IMR-90 (cell line): ENCODE results near the gene SLC9A3.

Source experiments
- CEBPB ChIP-seq: IDR thresholded peaks from 2 replicates; pipeline ENCODE4 v1.6.1; 2012; ENCODE audit warnings: low read depth, low read length, improper control_type of control experiment
- CTCF ChIP-seq: conservative IDR thresholded peaks from 2 replicates; pipeline ENCODE4 v1.5.1; 2012; ENCODE audit warnings: mild to moderate bottlenecking, low read depth, low read length, improper control_type of control experiment
- MXI1 ChIP-seq: IDR thresholded peaks from 2 replicates; pipeline ENCODE4 v1.6.1; 2012; ENCODE audit warnings: low read depth, mild to moderate bottlenecking, low read length, moderate library complexity, borderline replicate concordance
- POLR2A ChIP-seq: IDR thresholded peaks from 2 replicates; pipeline ENCODE4 v1.6.1; 2012; ENCODE audit warnings: mild to moderate bottlenecking, low read depth, low read length
- RAD21 ChIP-seq: IDR thresholded peaks from 2 replicates; pipeline ENCODE4 v1.6.1; 2012; ENCODE audit warnings: low read length, improper control_type of control experiment
- RCOR1 ChIP-seq: IDR thresholded peaks from 2 replicates; pipeline ENCODE4 v1.6.1; 2012; ENCODE audit warnings: mild to moderate bottlenecking, low read length, improper control_type of control experiment; ENCODE audit not compliant: insufficient replicate concordance

GRCh38 chr5:432928-433791 lies 91.1 kb downstream of the SLC9A3 start:
- TF ChIP-seq POLR2A, result no peak
- TF ChIP-seq CTCF, result no peak
- no peak for TF ChIP-seq MXI1
- TF ChIP-seq RAD21, result no peak
- TF ChIP-seq CEBPB, result no peak
- TF ChIP-seq RCOR1, result no peak
